Testis (tissue), 3 donors: ENCODE measurements around the gene LBHD2. TPM values are rescaled to one million over a fixed set of nuclear protein-coding genes. Genes with fewer than 3 reads are reported as not detected.
A peak's percentile ranks its signal among the peaks of the same experiment; 100 is the strongest.

Experiments
- DNase-seq: peaks from one replicate; pipeline ENCODE4 v3.0.0-alpha.2; 2019
- H3K27ac ChIP-seq, 2 donors: fragments of 200-600 bp; sonication (generic); one replicate each; pipeline ENCODE4 v1.5.1; 2019
- H3K27me3 ChIP-seq: fragments of 200-600 bp; sonication (generic); one replicate; pipeline ENCODE4 v1.5.1; 2019
- H3K36me3 ChIP-seq: fragments of 200-600 bp; sonication (generic); one replicate; pipeline ENCODE4 v1.5.1; 2017; ENCODE audit warnings: low read depth; ENCODE audit errors: missing control alignments
- H3K4me1 ChIP-seq: fragments of 200-600 bp; sonication (generic); one replicate; pipeline ENCODE4 v1.5.1; 2019
- H3K4me3 ChIP-seq, 2 donors: fragments of 200-600 bp; sonication (generic); one replicate each; pipeline ENCODE4 v1.5.1; 2017 to 2019
- H3K9me3 ChIP-seq: fragments of 200-600 bp; sonication (generic); one replicate; pipeline ENCODE4 v1.5.1; 2017
- CTCF ChIP-seq, 3 experiments: fragments of 450-650 bp in 2 of 3; fragments of 200-600 bp in 1 of 3; sonication (generic) in 1 of 3; IDR thresholded peaks; one replicate each; pipeline ENCODE4 v1.5.1; 2016 to 2019; ENCODE audit warnings: antibody characterized with exemption in 3 of 3, mild to moderate bottlenecking in 2 of 3, moderate library complexity in 1 of 3
- POLR2A ChIP-seq: fragments of 450-650 bp; IDR thresholded peaks from one replicate; pipeline ENCODE4 v1.6.1; 2017; ENCODE audit warnings: antibody characterized with exemption, mild to moderate bottlenecking, moderate library complexity
- WGBS, 2 donors: methylation state at CpG; one replicate each; pipeline ENCODE4 v1.1.5; 2018; 5-methylcytosine and 5-hydroxymethylcytosine counted together
- intact Hi-C: fragments of 100-400 bp; cut with DNase I; formaldehyde crosslinking; loops from one replicate; pipeline ENCODE4 v1.15.1; 2023; ENCODE audit warnings: low total_unique reads
- polyA plus RNA-seq: library from polyadenylated mRNA; stranded (reverse); fragments of 350-450 nt; fragmentation: Illumina TruSeq; extraction: RNeasy Lipid Tissue Mini Kit (QIAGEN cat#74804); gene quantifications from one replicate; pipeline ENCODE4 v1.2.3, GENCODE V29; 2014; ENCODE audit warnings: low read depth, low replicate concordance; ENCODE audit not compliant: insufficient read depth
- total RNA-seq, 2 donors: library from RNA; depleted of rRNA; stranded (reverse); fragments of >200 nt; gene quantifications; one replicate each; pipeline ENCODE4 v1.2.3, GENCODE V29; 2016

LBHD2 gene
- total and polyA plus RNA-seq, 3 donors from 2014 or later = 1.9 to 5.6 (median 3.9) TPM

- WGBS, 2 donors = 61 to 82% methylated on average over 21 to 28 of the region's 28 CpGs
- DNase-seq = no peak
- Histone ChIP-seq H3K4me1 (peaks cover 9% of the 10 kb centered on the region), H3K27ac (no peak overlapping the region), H3K27me3 (no peaks in the 10 kb centered on the region), H3K9me3 (no peaks in the 10 kb centered on the region), H3K4me3 (no peak overlapping the region), H3K36me3 (no peaks in the 10 kb centered on the region)
- intact Hi-C loops = no loop called here
- TF ChIP-seq POLR2A = no peak
- no peak for TF ChIP-seq CTCF (IDR thresholded peaks at IDR 0.05)
Measured at GRCh38 chr14:103089386-103090335, 5.7 kb downstream of the LBHD2 start.

- no peak for TF ChIP-seq CTCF (IDR thresholded peaks at IDR 0.05)
- no peak for TF ChIP-seq POLR2A
- Histone ChIP-seq H3K4me1 (peaks cover 9% of the 10 kb centered on the region), H3K4me3 (no peak overlapping the region), H3K27ac (no peak overlapping the region), H3K27me3 (no peaks in the 10 kb centered on the region), H3K9me3 (no peaks in the 10 kb centered on the region), H3K36me3 (no peaks in the 10 kb centered on the region)
- 78 to 80% methylated on average over 9 to 12 of the region's 12 CpGs for WGBS, 2 donors
- intact Hi-C loops = no loop called here
- no peak for DNase-seq
Measured at GRCh38 chr14:103090481-103091020, 6.5 kb downstream of the LBHD2 start.

- TF ChIP-seq POLR2A = no peak
- TF ChIP-seq CTCF (IDR thresholded peaks at IDR 0.05) = peak in 2 of 3 experiments; percentile 6 to 46
- 37 to 58% methylated on average over 6 to 63 of the region's 69 CpGs for WGBS, 2 donors
- peak overlapping the region; percentile 21 to 34 for H3K4me3 ChIP-seq
- H3K36me3 ChIP-seq = no peaks in the 10 kb centered on the region
- H3K27me3 ChIP-seq = no peaks in the 10 kb centered on the region
- H3K27ac ChIP-seq = no peak overlapping the region
- no peaks in the 10 kb centered on the region for H3K9me3 ChIP-seq
- intact Hi-C loops = no loop called here
- no peak for DNase-seq
- peaks cover 9% of the 10 kb centered on the region for H3K4me1 ChIP-seq
Measured at GRCh38 chr14:103091041-103091882, 7.3 kb downstream of the LBHD2 start.

- no peak overlapping the region for H3K27ac ChIP-seq
- intact Hi-C loops = no loop called here
- WGBS, 2 donors = 56 to 61% methylated on average over 7 to 9 of the region's 9 CpGs
Measured at GRCh38 chr14:103091883-103092222, 7.8 kb downstream of the LBHD2 start.

More at GRCh38 chr14:103091883-103092222, 7.8 kb downstream of the LBHD2 start:
- Histone ChIP-seq H3K4me1 (peaks cover 8% of the 10 kb centered on the region), H3K9me3 (no peaks in the 10 kb centered on the region), H3K27me3 (no peaks in the 10 kb centered on the region), H3K4me3 (peak overlapping the region in 1 of 2 donors; percentile 21), H3K36me3 (no peaks in the 10 kb centered on the region)
- TF ChIP-seq CTCF (IDR thresholded peaks at IDR 0.05) (peak in 1 of 3 experiments; percentile 16), POLR2A (no peak)
- DNase-seq = no peak
